KOPT-K1 (cell line): ENCODE data around the gene FGFBP3.

Experiments used
- H3K27ac ChIP-seq: fragments of 200-600 bp; sonication (generic); 2 replicates; pipeline ENCODE4 v1.5.1; 2016; ENCODE audit warnings: antibody characterized with exemption, mild to moderate bottlenecking, low read depth, low read length; ENCODE audit not compliant: poor library complexity, severe bottlenecking
- H3K36me3 ChIP-seq: fragments of 200-600 bp; sonication (generic); 2 replicates; pipeline ENCODE4 v1.5.1; 2017; ENCODE audit warnings: antibody characterized with exemption, mild to moderate bottlenecking, low read length, moderate library complexity; ENCODE audit not compliant: insufficient read depth
- H3K9me3 ChIP-seq: fragments of 200-600 bp; sonication (generic); 2 replicates; pipeline ENCODE4 v1.5.1; 2017; ENCODE audit warnings: antibody characterized with exemption, low read length, mild to moderate bottlenecking; ENCODE audit not compliant: insufficient read depth, poor library complexity, severe bottlenecking

FGFBP3 gene

GRCh38 chr10:91909117-91909677 is at the start of gene FGFBP3:
FGFBP3 (minus strand) TSS chr10:91909486; CDS start chr10:91908969, 517 bp downstream.
- H3K27ac ChIP-seq, result peak within 1 kb of the TSS; percentile 38
- H3K9me3 ChIP-seq, result no peaks in the 10 kb centered on the region
- H3K36me3 ChIP-seq, result no peaks in the 10 kb centered on the region

- no peaks in the 10 kb centered on the region for H3K9me3 ChIP-seq
- H3K36me3 ChIP-seq, result peaks cover 98% of the 10 kb centered on the region
Observed at GRCh38 chr10:91957091-91957490, 47.8 kb upstream of the FGFBP3 start.

DNA sequence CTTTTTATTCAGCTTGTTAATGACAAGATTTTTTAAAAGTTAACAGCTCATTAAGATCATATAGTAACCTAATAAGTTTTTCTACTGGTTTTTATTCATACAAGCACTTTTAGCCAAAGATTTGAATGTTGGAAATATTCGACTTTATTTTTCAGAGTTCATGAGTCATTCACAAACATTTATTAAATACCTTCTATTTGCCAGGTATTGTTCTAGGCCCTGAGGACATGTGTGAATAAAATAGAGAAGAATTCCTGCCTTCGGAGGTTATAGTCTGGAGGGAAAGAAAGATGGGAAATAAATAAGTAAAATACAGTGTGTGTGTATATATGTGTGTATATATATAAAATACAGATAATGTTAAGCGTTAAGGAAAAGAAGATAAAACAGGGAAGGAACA is 45.8 kb upstream of the FGFBP3 start:
- H3K36me3 ChIP-seq, result peaks cover 98% of the 10 kb centered on the region
- H3K27ac ChIP-seq, result no peak overlapping the region
- no peaks in the 10 kb centered on the region for H3K9me3 ChIP-seq

More at GRCh38 chr10:91957091-91957490, 47.8 kb upstream of the FGFBP3 start:
- no peak overlapping the region for H3K27ac ChIP-seq

- Histone ChIP-seq H3K27ac (no peak overlapping the region), H3K9me3 (no peaks in the 10 kb centered on the region), H3K36me3 (peaks cover 97% of the 10 kb centered on the region)
Observed at GRCh38 chr10:91953600-91954160, 44.4 kb upstream of the FGFBP3 start.

DNA sequence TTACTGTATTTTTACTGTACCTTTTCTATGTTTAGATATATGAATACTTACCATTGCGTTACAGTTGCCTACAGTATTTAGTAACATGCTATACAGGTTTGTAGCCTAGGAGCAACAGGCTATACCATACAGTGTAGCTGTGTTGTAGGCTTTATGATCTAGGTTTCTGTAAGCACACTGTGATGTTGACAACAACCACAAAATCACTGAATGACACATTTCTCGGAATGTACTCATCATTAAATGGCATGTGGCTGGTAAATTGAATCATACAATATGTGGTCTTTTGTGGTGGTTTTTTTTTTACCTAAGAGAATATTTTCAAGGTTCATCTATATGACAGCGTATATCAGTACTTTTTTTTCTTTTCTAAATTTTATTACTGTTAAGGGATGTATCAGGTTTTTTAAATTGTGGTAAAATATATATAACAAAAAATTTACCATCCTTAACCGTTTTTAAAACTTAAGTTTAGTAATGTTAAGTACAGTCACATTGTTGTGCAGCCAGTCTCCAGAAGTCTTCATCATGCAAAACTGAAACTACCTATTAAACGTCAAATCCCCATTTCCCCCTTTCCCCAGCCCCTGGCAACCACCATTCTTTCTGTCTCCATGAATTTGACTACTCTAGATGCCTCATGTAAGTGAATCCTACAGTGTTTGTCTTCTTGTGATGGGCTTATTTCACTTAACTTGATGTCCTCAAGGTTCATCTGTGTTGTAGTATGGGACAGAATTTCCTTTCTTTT is 35.8 kb upstream of the FGFBP3 start:
- Histone ChIP-seq H3K36me3 (peaks cover 85% of the 10 kb centered on the region), H3K27ac (no peak overlapping the region), H3K9me3 (no peaks in the 10 kb centered on the region)

DNA sequence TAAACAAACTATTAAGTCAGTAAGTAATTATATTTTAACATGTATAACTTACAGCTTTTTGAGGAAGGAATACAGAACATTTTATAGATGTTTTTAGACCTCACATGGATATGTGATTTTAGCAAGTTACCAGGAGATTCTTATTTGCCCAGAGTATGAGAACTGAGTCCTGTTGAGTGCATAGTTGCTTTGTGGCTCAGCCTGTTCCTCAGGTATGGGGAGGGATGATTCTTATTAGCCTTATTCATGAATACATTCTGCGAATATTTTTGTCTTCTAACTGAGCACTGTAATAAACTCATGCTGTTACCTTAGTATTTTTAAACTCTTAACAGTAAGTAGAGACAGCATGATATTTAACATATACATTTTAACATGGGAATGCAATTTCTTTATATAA is 32.1 kb upstream of the FGFBP3 start:
- H3K9me3 ChIP-seq, result no peaks in the 10 kb centered on the region
- H3K36me3 ChIP-seq, result peaks cover 95% of the 10 kb centered on the region
- no peak overlapping the region for H3K27ac ChIP-seq

- Histone ChIP-seq H3K27ac (no peak overlapping the region), H3K36me3 (peaks cover 96% of the 10 kb centered on the region), H3K9me3 (no peaks in the 10 kb centered on the region)
Observed at GRCh38 chr10:91939653-91940052, 30.4 kb upstream of the FGFBP3 start.

DNA sequence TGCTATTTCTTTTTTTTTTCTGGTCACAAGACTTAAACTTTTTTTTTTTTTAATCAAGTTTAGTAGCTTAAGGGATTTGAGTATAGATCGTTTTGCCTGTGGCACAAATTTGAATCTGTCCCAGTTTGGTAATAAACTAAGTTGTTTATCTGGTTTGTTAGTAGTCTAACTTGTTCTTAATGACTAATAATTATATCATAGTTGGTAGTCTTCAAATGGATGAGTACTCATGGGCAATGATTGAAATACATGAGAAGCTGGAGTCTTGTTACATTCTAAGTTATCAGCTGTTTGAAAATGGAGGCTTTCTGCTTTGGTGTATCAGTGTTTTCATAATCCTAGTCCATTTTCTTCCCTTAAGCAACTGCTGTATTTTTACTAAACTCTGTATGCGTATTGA is 26.6 kb upstream of the FGFBP3 start:
- Histone ChIP-seq H3K36me3 (peaks cover 93% of the 10 kb centered on the region), H3K9me3 (no peaks in the 10 kb centered on the region), H3K27ac (no peak overlapping the region)

GRCh38 chr10:91932737-91933136 is 23.5 kb upstream of the FGFBP3 start:
- H3K36me3 ChIP-seq, result peaks cover 83% of the 10 kb centered on the region
- no peaks in the 10 kb centered on the region for H3K9me3 ChIP-seq
- H3K27ac ChIP-seq, result no peak overlapping the region

DNA sequence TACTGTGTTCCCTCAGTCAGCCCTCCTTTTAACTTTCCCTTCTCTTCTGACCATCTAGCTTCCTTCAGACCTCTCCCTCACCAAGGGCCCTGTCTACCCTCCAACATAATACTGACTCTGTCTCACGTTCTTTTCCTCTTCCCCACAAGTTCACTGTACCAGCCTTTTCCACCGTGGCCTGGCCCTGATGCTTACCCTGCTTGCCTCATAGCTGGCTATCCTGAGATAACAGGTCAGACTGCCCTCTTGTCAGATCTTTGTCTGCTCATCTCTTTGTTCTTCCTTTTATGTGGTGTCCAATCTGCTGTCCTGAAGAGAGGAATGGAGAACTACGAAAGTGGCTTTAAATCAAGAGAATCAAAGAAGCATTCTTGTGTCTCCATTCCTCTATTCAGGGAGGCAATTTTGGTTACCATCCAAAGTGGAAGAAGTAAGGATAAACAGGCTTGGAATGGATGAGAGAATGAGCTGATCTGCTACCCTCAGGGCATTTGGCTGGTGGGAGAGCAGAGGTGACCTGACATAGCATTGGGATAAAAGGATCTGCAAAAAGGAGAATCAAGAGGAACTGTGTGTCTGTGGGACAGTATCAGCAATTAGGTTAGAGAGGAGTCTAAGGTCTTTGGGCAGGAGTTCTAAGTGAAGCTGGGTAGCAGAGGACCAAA is 22.4 kb upstream of the FGFBP3 start:
- Histone ChIP-seq H3K9me3 (no peaks in the 10 kb centered on the region), H3K27ac (no peak overlapping the region), H3K36me3 (peaks cover 81% of the 10 kb centered on the region)

GRCh38 chr10:91930939-91931338 is 21.7 kb upstream of the FGFBP3 start:
- no peak overlapping the region for H3K27ac ChIP-seq
- H3K36me3 ChIP-seq, result peaks cover 81% of the 10 kb centered on the region
- H3K9me3 ChIP-seq, result no peaks in the 10 kb centered on the region

- H3K9me3 ChIP-seq, result no peaks in the 10 kb centered on the region
- H3K27ac ChIP-seq, result no peak overlapping the region
- H3K36me3 ChIP-seq, result peaks cover 28% of the 10 kb centered on the region
Observed at GRCh38 chr10:91925022-91925320, 15.7 kb upstream of the FGFBP3 start.

GRCh38 chr10:91924212-91925021 is 15.1 kb upstream of the FGFBP3 start:
- H3K36me3 ChIP-seq, result peaks cover 28% of the 10 kb centered on the region
- peak overlapping the region; percentile 84 for H3K27ac ChIP-seq
- H3K9me3 ChIP-seq, result peaks cover 4% of the 10 kb centered on the region

- Histone ChIP-seq H3K9me3 (peaks cover 6% of the 10 kb centered on the region), H3K36me3 (peaks cover 19% of the 10 kb centered on the region), H3K27ac (peak within 1 kb of the TSS; percentile 84)
Observed at GRCh38 chr10:91923371-91924211, 14.3 kb upstream of the FGFBP3 start, which contains the start of gene BTAF1. BTAF1 (plus strand) TSS chr10:91923770; CDS start chr10:91924077, 307 bp downstream.
